ENCODE measurements around the gene HIF1A. TPM values are rescaled to one million over a fixed set of nuclear protein-coding genes. Genes with fewer than 3 reads are reported as not detected.

The HIF1A gene
- total and polyA plus RNA-seq, 2 of the 8 experiments (the other 6 are each of a cell fraction or from before 2014, with no cell fraction given) = 54.8 to 175 TPM

GRCh38 chr14:61712137-61712536 lies 16.8 kb downstream of the HIF1A start (continued):
- TF ChIP-seq CHD7 (IDR thresholded peaks at IDR 0.05; ENCODE audit: insufficient replicate concordance, low read length) (no peak), MAFK (IDR thresholded peaks at IDR 0.05; ENCODE audit: low read depth, low read length) (no peak), RXRA (IDR thresholded peaks at IDR 0.05; ENCODE audit: insufficient read depth, low read depth, low read length) (no peak), BACH1 (IDR thresholded peaks at IDR 0.05; ENCODE audit: low read length) (no peak), SP1 (IDR thresholded peaks at IDR 0.05; ENCODE audit: low read depth, low read length) (no peak), BCL11A (IDR thresholded peaks at IDR 0.05; ENCODE audit: low read depth in 2 of 2, low read length in 2 of 2) (no peak), TBP (IDR thresholded peaks at IDR 0.05; ENCODE audit: low read depth, low read length) (no peak)
